Measurements from ENCODE around the gene PMPCA. TPM values are rescaled to one million over a fixed set of nuclear protein-coding genes. Genes with fewer than 3 reads are reported as not detected.

Gene PMPCA
- polyA plus RNA-seq, 1 of the 3 experiments (the other 2 are of a cell fraction): 125 TPM

- Histone ChIP-seq H3K36me3 (replicated peaks in 1 of 2; ENCODE audit: control insufficient read depth in 1 of 2, insufficient read depth in 2 of 2, low read length in 1 of 2) (peaks cover 29 to 68% of the 10 kb centered on the region in 2 experiments), H3K27me3 (ENCODE audit: insufficient read depth) (no peaks in the 10 kb centered on the region), H3K79me2 (ENCODE audit: insufficient read depth) (peaks cover 14% of the 10 kb centered on the region), H3K9me3 (no peaks in the 10 kb centered on the region), H4K20me1 (ENCODE audit: insufficient read depth) (peaks cover 29% of the 10 kb centered on the region), H3K27ac (ENCODE audit: low read depth in 2 of 2, low read length in 1 of 2) (no peak overlapping the region), H3K9me2 (no peaks in the 10 kb centered on the region), H3K4me3 (ENCODE audit: low read depth in 2 of 2, low read length in 1 of 2) (no peak overlapping the region), H2AFZ (ENCODE audit: low read depth) (no peak overlapping the region), H3K4me2 (no peak overlapping the region), H3K4me1 (ENCODE audit: control insufficient read depth in 1 of 2, insufficient read depth in 2 of 2, low read depth in 1 of 2, low read length in 1 of 2) (peaks cover 0 to 4% of the 10 kb centered on the region in 2 experiments; a peak in 1 of 4 replicates), H3K9ac (no peak overlapping the region), H3F3A (replicated peaks; ENCODE audit: insufficient read depth) (peaks cover 30% of the 10 kb centered on the region)
- over 99% methylated on average over 15 of the region's 15 CpGs for WGBS (ENCODE audit: low lambda C conversion rate)
- POLR2A ChIA-PET: no interaction called here
- DNase-seq: no peak
- TF ChIP-seq ZBTB33 (IDR thresholded peaks at IDR 0.05; ENCODE audit: borderline replicate concordance, low read depth) (no peak), MAX (IDR thresholded peaks at IDR 0.05; ENCODE audit: low read depth) (no peak), TAF1 (IDR thresholded peaks at IDR 0.05; ENCODE audit: borderline replicate concordance, low read depth, low read length) (no peak), POLR2AphosphoS5 (IDR thresholded peaks at IDR 0.05; ENCODE audit: low read depth, low read length) (no peak), YY1 (IDR thresholded peaks at IDR 0.05; ENCODE audit: low read depth) (no peak), EP300 (IDR thresholded peaks at IDR 0.05; ENCODE audit: borderline replicate concordance in 1 of 2, low read depth in 1 of 2, low read length in 1 of 2) (no peak), NRF1 (IDR thresholded peaks at IDR 0.05; ENCODE audit: low read depth, low read length) (no peak)
- CTCF ChIA-PET: interaction anchor here (0.6 to 1.4 kb wide), 2 partner anchors 15 to 468 kb away, joined by 3 to 4 read pairs; no protein-coding TSS in a partner anchor
Measured at GRCh38 chr9:136443087-136443486, 32.6 kb downstream of the PMPCA start.

GRCh38 chr9:136443687-136444086, 33.2 kb downstream of the PMPCA start:
- no peak overlapping the region for H3K4me2 ChIP-seq
- H4K20me1 ChIP-seq (ENCODE audit: insufficient read depth): peaks cover 23% of the 10 kb centered on the region
- H3K9me2 ChIP-seq: no peaks in the 10 kb centered on the region
- 90% methylated on average over 5 of the region's 7 CpGs for WGBS (ENCODE audit: low lambda C conversion rate)
- H2AFZ ChIP-seq (ENCODE audit: low read depth): no peak overlapping the region
- H3K79me2 ChIP-seq (ENCODE audit: insufficient read depth): peaks cover 8% of the 10 kb centered on the region
- H3K9ac ChIP-seq: no peak overlapping the region
- ChIA-PET CTCF (interaction anchor here (0.6 to 1.4 kb wide), 3 partner anchors 15 to 468 kb away, joined by 3 to 4 read pairs (median 3); no protein-coding TSS in a partner anchor), POLR2A (no interaction called here)
- peaks cover 29 to 71% of the 10 kb centered on the region in 2 experiments for H3K36me3 ChIP-seq (replicated peaks in 1 of 2; ENCODE audit: control insufficient read depth in 1 of 2, insufficient read depth in 2 of 2, low read length in 1 of 2)
- no peak for TF ChIP-seq USF2 (IDR thresholded peaks at IDR 0.05; ENCODE audit: borderline replicate concordance, low read depth, low read length)
- no peak for TF ChIP-seq YY1 (IDR thresholded peaks at IDR 0.05; ENCODE audit: low read depth)
- no peak for TF ChIP-seq MAX (IDR thresholded peaks at IDR 0.05; ENCODE audit: low read depth)
- no peak for TF ChIP-seq ELF1 (IDR thresholded peaks at IDR 0.05)
- TF ChIP-seq GABPA (IDR thresholded peaks at IDR 0.05; ENCODE audit: low read depth): no peak
- TF ChIP-seq EP300 (IDR thresholded peaks at IDR 0.05; ENCODE audit: borderline replicate concordance in 1 of 2, low read depth in 1 of 2, low read length in 1 of 2): no peak
- no peak for TF ChIP-seq USF1 (IDR thresholded peaks at IDR 0.05; ENCODE audit: borderline replicate concordance, low read depth)
- TF ChIP-seq SMC3 (IDR thresholded peaks at IDR 0.05; ENCODE audit: low read depth, low read length): no peak
- TF ChIP-seq CHD2 (IDR thresholded peaks at IDR 0.05; ENCODE audit: low read length, partially characterized antibody): no peak
- TF ChIP-seq GATA2 (CRISPR knock-in tag; IDR thresholded peaks at IDR 0.05): no peak
- peaks cover 30% of the 10 kb centered on the region for H3F3A ChIP-seq (replicated peaks; ENCODE audit: insufficient read depth)
- H3K27ac ChIP-seq (ENCODE audit: low read depth in 2 of 2, low read length in 1 of 2): no peak overlapping the region
- no peaks in the 10 kb centered on the region for H3K27me3 ChIP-seq (ENCODE audit: insufficient read depth)
- peaks cover 0 to 4% of the 10 kb centered on the region in 2 experiments; a peak in 1 of 4 replicates for H3K4me1 ChIP-seq (ENCODE audit: control insufficient read depth in 1 of 2, insufficient read depth in 2 of 2, low read depth in 1 of 2, low read length in 1 of 2)
- no peaks in the 10 kb centered on the region for H3K9me3 ChIP-seq
- H3K4me3 ChIP-seq (ENCODE audit: low read depth in 2 of 2, low read length in 1 of 2): no peak overlapping the region
- DNase-seq: no peak

Measured in SK-N-SH (cell line).